ENCODE results near the gene DQX1.

DNA sequence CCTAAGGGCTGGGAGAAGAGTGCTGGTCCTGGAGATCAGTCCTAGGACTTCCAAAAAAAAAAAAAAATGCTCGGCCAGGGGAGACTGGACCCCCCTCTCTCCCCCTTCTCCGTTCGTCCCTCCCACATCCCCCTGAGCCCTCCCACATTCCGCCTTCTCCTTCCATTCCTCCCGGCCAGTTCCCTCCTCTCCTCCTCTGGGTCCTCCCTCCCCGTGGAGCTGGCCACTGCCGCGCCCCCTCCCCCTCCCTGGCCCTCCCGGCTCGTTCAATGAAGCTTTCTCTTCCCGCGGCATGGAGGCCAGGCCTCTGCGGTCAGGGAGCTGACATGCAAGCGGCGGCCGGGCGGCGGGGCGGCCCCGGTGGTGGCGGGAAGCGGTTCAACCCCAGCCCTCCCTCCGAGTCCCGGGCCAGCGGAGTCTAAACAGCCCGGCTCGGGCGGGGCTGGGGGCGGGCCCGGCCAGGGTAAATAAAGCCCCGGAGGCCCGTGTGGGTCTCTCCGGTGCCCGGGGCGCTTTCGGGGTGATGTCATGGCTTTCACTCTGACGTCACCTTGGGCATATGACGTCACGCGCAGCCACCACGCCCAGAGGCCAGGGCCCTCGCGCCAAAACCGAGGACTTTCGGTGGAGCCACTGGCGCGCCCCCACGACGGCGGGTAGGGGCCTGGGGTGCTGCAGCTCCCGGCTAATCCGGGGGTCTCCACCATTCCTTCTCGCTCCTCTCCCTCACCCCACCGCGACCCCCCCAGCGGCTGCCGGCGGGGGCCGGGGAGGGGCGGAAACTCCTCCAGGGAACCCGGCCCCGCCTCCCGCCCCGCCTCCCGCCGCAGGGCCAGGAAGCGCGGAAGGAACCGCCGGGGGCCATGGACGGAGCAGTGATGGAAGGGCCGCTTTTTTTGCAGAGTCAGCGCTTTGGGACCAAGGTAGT, 28.1 kb upstream of the DQX1 start, which contains the start of the genes DOK1 and LOXL3:
- no peak for TF ChIP-seq SPI1 (IDR thresholded peaks at IDR 0.05; ENCODE audit: borderline replicate concordance, low read depth)
- TF ChIP-seq, protein P1, sequence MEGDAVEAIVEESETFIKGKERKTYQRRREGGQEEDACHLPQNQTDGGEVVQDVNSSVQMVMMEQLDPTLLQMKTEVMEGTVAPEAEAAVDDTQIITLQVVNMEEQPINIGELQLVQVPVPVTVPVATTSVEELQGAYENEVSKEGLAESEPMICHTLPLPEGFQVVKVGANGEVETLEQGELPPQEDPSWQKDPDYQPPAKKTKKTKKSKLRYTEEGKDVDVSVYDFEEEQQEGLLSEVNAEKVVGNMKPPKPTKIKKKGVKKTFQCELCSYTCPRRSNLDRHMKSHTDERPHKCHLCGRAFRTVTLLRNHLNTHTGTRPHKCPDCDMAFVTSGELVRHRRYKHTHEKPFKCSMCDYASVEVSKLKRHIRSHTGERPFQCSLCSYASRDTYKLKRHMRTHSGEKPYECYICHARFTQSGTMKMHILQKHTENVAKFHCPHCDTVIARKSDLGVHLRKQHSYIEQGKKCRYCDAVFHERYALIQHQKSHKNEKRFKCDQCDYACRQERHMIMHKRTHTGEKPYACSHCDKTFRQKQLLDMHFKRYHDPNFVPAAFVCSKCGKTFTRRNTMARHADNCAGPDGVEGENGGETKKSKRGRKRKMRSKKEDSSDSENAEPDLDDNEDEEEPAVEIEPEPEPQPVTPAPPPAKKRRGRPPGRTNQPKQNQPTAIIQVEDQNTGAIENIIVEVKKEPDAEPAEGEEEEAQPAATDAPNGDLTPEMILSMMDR (IDR thresholded peaks at IDR 0.05; ENCODE audit: insufficient read depth, low read length), result no peak
- no peak for TF ChIP-seq GABPA (IDR thresholded peaks at IDR 0.05; ENCODE audit: low read depth)
- TF ChIP-seq, protein P2, sequence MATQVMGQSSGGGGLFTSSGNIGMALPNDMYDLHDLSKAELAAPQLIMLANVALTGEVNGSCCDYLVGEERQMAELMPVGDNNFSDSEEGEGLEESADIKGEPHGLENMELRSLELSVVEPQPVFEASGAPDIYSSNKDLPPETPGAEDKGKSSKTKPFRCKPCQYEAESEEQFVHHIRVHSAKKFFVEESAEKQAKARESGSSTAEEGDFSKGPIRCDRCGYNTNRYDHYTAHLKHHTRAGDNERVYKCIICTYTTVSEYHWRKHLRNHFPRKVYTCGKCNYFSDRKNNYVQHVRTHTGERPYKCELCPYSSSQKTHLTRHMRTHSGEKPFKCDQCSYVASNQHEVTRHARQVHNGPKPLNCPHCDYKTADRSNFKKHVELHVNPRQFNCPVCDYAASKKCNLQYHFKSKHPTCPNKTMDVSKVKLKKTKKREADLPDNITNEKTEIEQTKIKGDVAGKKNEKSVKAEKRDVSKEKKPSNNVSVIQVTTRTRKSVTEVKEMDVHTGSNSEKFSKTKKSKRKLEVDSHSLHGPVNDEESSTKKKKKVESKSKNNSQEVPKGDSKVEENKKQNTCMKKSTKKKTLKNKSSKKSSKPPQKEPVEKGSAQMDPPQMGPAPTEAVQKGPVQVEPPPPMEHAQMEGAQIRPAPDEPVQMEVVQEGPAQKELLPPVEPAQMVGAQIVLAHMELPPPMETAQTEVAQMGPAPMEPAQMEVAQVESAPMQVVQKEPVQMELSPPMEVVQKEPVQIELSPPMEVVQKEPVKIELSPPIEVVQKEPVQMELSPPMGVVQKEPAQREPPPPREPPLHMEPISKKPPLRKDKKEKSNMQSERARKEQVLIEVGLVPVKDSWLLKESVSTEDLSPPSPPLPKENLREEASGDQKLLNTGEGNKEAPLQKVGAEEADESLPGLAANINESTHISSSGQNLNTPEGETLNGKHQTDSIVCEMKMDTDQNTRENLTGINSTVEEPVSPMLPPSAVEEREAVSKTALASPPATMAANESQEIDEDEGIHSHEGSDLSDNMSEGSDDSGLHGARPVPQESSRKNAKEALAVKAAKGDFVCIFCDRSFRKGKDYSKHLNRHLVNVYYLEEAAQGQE (IDR thresholded peaks at IDR 0.05; ENCODE audit: insufficient replicate concordance, low read depth), result no peak
- TF ChIP-seq POLR2AphosphoS5 (IDR thresholded peaks at IDR 0.05; ENCODE audit: low read depth), result 0 out of 2 replicates have a peak, but pooled peaks have one; percentile 17

All from HL-60 (cell line).